Endodermal cell (in vitro differentiated cells): ENCODE results near the gene NAXE. TPM values are rescaled to one million over a fixed set of nuclear protein-coding genes. Genes with fewer than 3 reads are reported as not detected.

Experiments used
- DNase-seq: peaks from one replicate; pipeline ENCODE4 v3.0.0-alpha.2; 2017
- H3K27ac ChIP-seq: 2 replicates; pipeline ENCODE4 v1.5.1; 2013; ENCODE audit warnings: mild to moderate bottlenecking, low read depth, low read length, moderate library complexity
- H3K27me3 ChIP-seq: 2 replicates; pipeline ENCODE4 v1.6.1; 2013; ENCODE audit warnings: mild to moderate bottlenecking, low read length, moderate library complexity; ENCODE audit not compliant: insufficient read depth, control insufficient read depth, poor library complexity, severe bottlenecking
- H3K36me3 ChIP-seq: 2 replicates; pipeline ENCODE4 v1.7.0; 2013; ENCODE audit warnings: mild to moderate bottlenecking, low read length, moderate library complexity; ENCODE audit not compliant: control insufficient read depth, insufficient read depth
- H3K4me1 ChIP-seq: one replicate; pipeline ENCODE4 v1.7.0; 2013; ENCODE audit warnings: low read length; ENCODE audit not compliant: control insufficient read depth, insufficient read depth
- H3K4me3 ChIP-seq: 2 replicates; pipeline ENCODE4 v1.5.1; 2013; ENCODE audit warnings: mild to moderate bottlenecking, low read length, moderate library complexity
- H3K9ac ChIP-seq: 2 replicates; pipeline ENCODE4 v1.6.1; 2013; ENCODE audit warnings: mild to moderate bottlenecking, low read length, moderate library complexity; ENCODE audit not compliant: poor library complexity, severe bottlenecking; ENCODE audit errors: extremely low read depth
- H3K9me3 ChIP-seq: 2 replicates; pipeline ENCODE4 v1.6.1; 2013; ENCODE audit warnings: mild to moderate bottlenecking, low read length, moderate library complexity; ENCODE audit not compliant: control insufficient read depth
- H3K27ac Mint-ChIP-seq: 2 replicates; pipeline ENCODE4 v1.8.0; 2020; ENCODE audit warnings: mixed read lengths
- H3K27me3 Mint-ChIP-seq: 2 replicates; pipeline ENCODE4 v1.8.0; 2021; ENCODE audit warnings: mild to moderate bottlenecking, mixed read lengths; ENCODE audit not compliant: insufficient read depth
- H3K36me3 Mint-ChIP-seq: 2 replicates; pipeline ENCODE4 v1.8.0; 2020; ENCODE audit warnings: low read depth, mixed read lengths
- H3K4me1 Mint-ChIP-seq: 2 replicates; pipeline ENCODE4 v1.8.0; 2020; ENCODE audit warnings: mixed read lengths
- H3K4me3 Mint-ChIP-seq: 2 replicates; pipeline ENCODE4 v1.8.0; 2020; ENCODE audit warnings: mild to moderate bottlenecking, moderate library complexity, mixed read lengths
- H3K9me3 Mint-ChIP-seq: 2 replicates; pipeline ENCODE4 v1.8.0; 2020; ENCODE audit warnings: mild to moderate bottlenecking, mixed read lengths
- CTCF ChIP-seq: fragments of 200-600 bp; sonication (generic); conservative IDR thresholded peaks from 2 replicates; pipeline ENCODE4 v1.5.0; 2021; ENCODE audit warnings: antibody characterized with exemption, mild to moderate bottlenecking
- WGBS, 2 experiments: methylation state at CpG; one replicate each; pipeline versions ENCODE4 v1.1.5 to v1.1.7; 2013; ENCODE audit warnings: missing lambda C conversion rate in 2 of 2, mixed read lengths in 1 of 2; ENCODE audit not compliant: insufficient coverage in 1 of 2, insufficient read length in 1 of 2; 5-methylcytosine and 5-hydroxymethylcytosine counted together
- total RNA-seq, 2 donors: library from RNA; stranded (reverse); fragmentation: NEBNext Ultra II Directional in 1 of 2; extraction: Animal tissue kit (Norgen Biotek cat#: 25700) in 1 of 2; gene quantifications; 2 replicates in 1 of 2; 3 replicates in 1 of 2; pipeline ENCODE4 v1.2.1, GENCODE V29; 2021

NAXE gene
- total RNA-seq, 2 donors from 2014 or later = 96.0 to 129 TPM

- H3K36me3 Mint-ChIP-seq = peaks cover 39% of the 10 kb centered on the region
- peaks cover 5% of the 10 kb centered on the region for H3K4me1 Mint-ChIP-seq
- no peak overlapping the region for H3K27ac Mint-ChIP-seq
- no peak for DNase-seq
- Histone ChIP-seq H3K27ac (no peak overlapping the region), H3K36me3 (peaks cover 51% of the 10 kb centered on the region), H3K4me3 (no peak overlapping the region), H3K9me3 (no peaks in the 10 kb centered on the region), H3K9ac (no peak overlapping the region), H3K4me1 (no peaks in the 10 kb centered on the region), H3K27me3 (no peaks in the 10 kb centered on the region)
- no peaks in the 10 kb centered on the region for H3K9me3 Mint-ChIP-seq
- WGBS, 2 experiments = 88 to 100% methylated on average over 2 of the region's 2 CpGs
- no peaks in the 10 kb centered on the region for H3K27me3 Mint-ChIP-seq
- no peak overlapping the region for H3K4me3 Mint-ChIP-seq
- TF ChIP-seq CTCF = no peak
Observed at GRCh38 chr1:156595016-156595415, 3.4 kb downstream of the NAXE start.

- Mint-ChIP-seq H3K36me3 (peaks cover 39% of the 10 kb centered on the region), H3K27ac (no peak overlapping the region), H3K27me3 (no peaks in the 10 kb centered on the region), H3K4me1 (peaks cover 5% of the 10 kb centered on the region), H3K4me3 (no peak overlapping the region), H3K9me3 (no peaks in the 10 kb centered on the region)
- H3K9me3 ChIP-seq = no peaks in the 10 kb centered on the region
- DNase-seq = no peak
- H3K9ac ChIP-seq = no peak overlapping the region
- 90 to 95% methylated on average over 3 of the region's 3 CpGs for WGBS, 2 experiments
- H3K27ac ChIP-seq = no peak overlapping the region
- H3K36me3 ChIP-seq = peaks cover 51% of the 10 kb centered on the region
- no peaks in the 10 kb centered on the region for H3K27me3 ChIP-seq
- H3K4me3 ChIP-seq = no peak overlapping the region
- no peak for TF ChIP-seq CTCF
- no peaks in the 10 kb centered on the region for H3K4me1 ChIP-seq
Observed at GRCh38 chr1:156596426-156596825, 4.8 kb downstream of the NAXE start.

GRCh38 chr1:156598125-156598524 lies 6.5 kb downstream of the NAXE start:
- TF ChIP-seq CTCF = no peak
- Histone ChIP-seq H3K27me3 (no peaks in the 10 kb centered on the region), H3K4me1 (no peaks in the 10 kb centered on the region), H3K9ac (no peak overlapping the region), H3K9me3 (no peaks in the 10 kb centered on the region), H3K27ac (no peak overlapping the region), H3K36me3 (peaks cover 51% of the 10 kb centered on the region), H3K4me3 (no peak overlapping the region)
- Mint-ChIP-seq H3K27me3 (no peaks in the 10 kb centered on the region), H3K36me3 (peaks cover 35% of the 10 kb centered on the region), H3K4me3 (no peak overlapping the region), H3K27ac (peak overlapping the region; percentile 60), H3K9me3 (no peaks in the 10 kb centered on the region), H3K4me1 (peaks cover 4% of the 10 kb centered on the region)
- no peak for DNase-seq
- 91 to 98% methylated on average over 5 of the region's 5 CpGs for WGBS, 2 experiments
